H1 (cell line): Measurements from ENCODE around the gene MYH9. TPM values are rescaled to one million over a fixed set of nuclear protein-coding genes. Genes with fewer than 3 reads are reported as not detected.

Experiments used
- CTCF ChIA-PET: fragments of 300-600 bp; sonication (Branson Sonifier 250); formaldehyde crosslinking; loops from one replicate; lab custom pipeline; 2021; ENCODE audit not compliant: partially characterized antibody; lab: Charles Lee
- POLR2A ChIA-PET: fragments of 300-600 bp; sonication (Branson Sonifier 250); formaldehyde crosslinking; loops from one replicate; lab custom pipeline; 2021; ENCODE audit warnings: inconsistent platforms; ENCODE audit not compliant: partially characterized antibody; lab: Charles Lee
- DNase-seq, 2 experiments: peaks; one replicate each; pipeline versions ENCODE4 v3.0.0 to v3.0.0-alpha.2; 2010 to 2022; ENCODE audit warnings: low spot score in 2 of 2, low read depth in 1 of 2, mixed read lengths in 1 of 2
- FAIRE-seq: peaks from 2 replicates; lab custom pipeline; 2011; peaks lifted over from hg19 to GRCh38; lab: Jason Lieb, UNC
- H2AFZ ChIP-seq: 2 replicates; pipeline ENCODE4 v1.8.1; 2012; ENCODE audit warnings: low read length, inconsistent platforms
- H2AK5ac ChIP-seq: 2 replicates; pipeline ENCODE4 v1.6.1; 2013; ENCODE audit warnings: low read depth, low read length
- H2BK120ac ChIP-seq: replicated peaks from 2 replicates; pipeline ENCODE3; 2013; ENCODE audit warnings: low read depth, low read length, inconsistent platforms
- H2BK12ac ChIP-seq: 2 replicates; pipeline ENCODE4 v1.6.1; 2013; ENCODE audit warnings: low read depth, low read length
- H2BK15ac ChIP-seq: 2 replicates; pipeline ENCODE4 v1.6.1; 2013; ENCODE audit warnings: low read length
- H2BK20ac ChIP-seq: 2 replicates; pipeline ENCODE4 v1.6.1; 2013; ENCODE audit warnings: low read length
- H2BK5ac ChIP-seq: 2 replicates; pipeline ENCODE4 v1.6.1; 2013; ENCODE audit warnings: low read depth, low read length
- H3K14ac ChIP-seq: 2 replicates; pipeline ENCODE4 v1.6.1; 2013; ENCODE audit warnings: inconsistent platforms; ENCODE audit not compliant: insufficient read length
- H3K18ac ChIP-seq: 2 replicates; pipeline ENCODE4 v1.6.1; 2013; ENCODE audit warnings: low read length; ENCODE audit errors: extremely low read depth
- H3K23ac ChIP-seq: 2 replicates; pipeline ENCODE4 v1.6.1; 2013; ENCODE audit warnings: inconsistent platforms; ENCODE audit not compliant: insufficient read length
- H3K23me2 ChIP-seq: 2 replicates; pipeline ENCODE4 v1.6.1; 2013; ENCODE audit warnings: low read depth, low read length
- H3K27ac ChIP-seq: 2 replicates; pipeline ENCODE4 v1.6.1; 2011; ENCODE audit warnings: low read depth, low read length, inconsistent platforms
- H3K27me3 ChIP-seq, 4 experiments: replicated peaks in 1 of 4; 1 replicate in 1 of 4; 2 replicates in 3 of 4; pipeline versions ENCODE4 v1.6.1 to v1.8.1; 2011 to 2013; ENCODE audit warnings: low read length in 3 of 4, mild to moderate bottlenecking in 3 of 4, inconsistent platforms in 2 of 4, mixed read lengths in 2 of 4, moderate library complexity in 1 of 4; ENCODE audit not compliant: control insufficient read depth in 3 of 4, insufficient read depth in 3 of 4; ENCODE audit errors: extremely low read depth in 1 of 4
- H3K36me3 ChIP-seq, 4 experiments: 2 replicates each; pipeline versions ENCODE4 v1.6.1 to v1.8.1; 2011 to 2013; ENCODE audit warnings: mild to moderate bottlenecking in 4 of 4, low read length in 3 of 4, moderate library complexity in 2 of 4, control low read depth in 1 of 4, inconsistent platforms in 1 of 4; ENCODE audit not compliant: insufficient read depth in 4 of 4, control insufficient read depth in 2 of 4
- H3K4ac ChIP-seq: replicated peaks from 2 replicates; pipeline ENCODE3; 2013; ENCODE audit warnings: low read length, low read depth, mixed read lengths, inconsistent platforms; ENCODE audit not compliant: insufficient read length
- H3K4me1 ChIP-seq, 4 experiments: replicated peaks in 1 of 4; 1 replicate in 1 of 4; 2 replicates in 3 of 4; pipeline versions ENCODE4 v1.6.1 to v1.8.1; 2011 to 2013; ENCODE audit warnings: low read length in 3 of 4, inconsistent platforms in 2 of 4, mixed read lengths in 1 of 4; ENCODE audit not compliant: insufficient read depth in 4 of 4, control insufficient read depth in 3 of 4
- H3K4me2 ChIP-seq, 2 experiments: 2 replicates each; pipeline versions ENCODE4 v1.6.1 to v1.8.1; 2011 to 2013; ENCODE audit warnings: low read depth in 2 of 2, low read length in 2 of 2, control low read depth in 1 of 2, inconsistent platforms in 1 of 2, mild to moderate bottlenecking in 1 of 2; ENCODE audit not compliant: insufficient read depth in 1 of 2
- H3K4me3 ChIP-seq, 4 experiments: fragments of 200-600, 300-600 bp in 1 of 4; sonication (generic), shearing (Covaris generic), sonication (Bioruptor Twin) in 1 of 4; 2 replicates each; pipeline versions ENCODE4 v1.5.1 to v1.8.1; 2011 to 2016; ENCODE audit warnings: low read length in 4 of 4, low read depth in 3 of 4, control low read depth in 2 of 4, inconsistent platforms in 2 of 4, mild to moderate bottlenecking in 2 of 4, mixed read lengths in 1 of 4, moderate library complexity in 1 of 4; ENCODE audit not compliant: insufficient read depth in 2 of 4; ENCODE audit errors: extremely low read depth in 1 of 4
- H3K56ac ChIP-seq: replicated peaks from 2 replicates; pipeline ENCODE3; 2013; ENCODE audit warnings: low read depth, mild to moderate bottlenecking, mixed read lengths, low read length, inconsistent platforms; ENCODE audit not compliant: insufficient read length
- H3K79me1 ChIP-seq: 2 replicates; pipeline ENCODE4 v1.6.1; 2013; ENCODE audit warnings: low read depth, low read length, control low read depth
- H3K79me2 ChIP-seq, 2 experiments: 2 replicates each; pipeline versions ENCODE4 v1.6.1 to v1.8.1; 2012 to 2013; ENCODE audit warnings: low read length in 2 of 2, mild to moderate bottlenecking in 2 of 2, inconsistent platforms in 1 of 2; ENCODE audit not compliant: insufficient read depth in 2 of 2, control insufficient read depth in 1 of 2
- H3K9ac ChIP-seq, 4 experiments: replicated peaks in 1 of 4; 1 replicate in 1 of 4; 2 replicates in 3 of 4; pipeline versions ENCODE4 v1.6.1 to v1.8.1; 2011 to 2013; ENCODE audit warnings: low read depth in 3 of 4, low read length in 3 of 4, control low read depth in 2 of 4, mild to moderate bottlenecking in 2 of 4, moderate library complexity in 2 of 4, inconsistent platforms in 1 of 4; ENCODE audit errors: extremely low read depth in 1 of 4
- H3K9me3 ChIP-seq, 2 experiments: 2 replicates each; pipeline versions ENCODE4 v1.6.1 to v1.8.1; 2012 to 2013; ENCODE audit warnings: mild to moderate bottlenecking in 2 of 2, moderate library complexity in 2 of 2, control low read depth in 1 of 2, inconsistent platforms in 1 of 2, low read depth in 1 of 2, low read length in 1 of 2, mixed read lengths in 1 of 2; ENCODE audit not compliant: insufficient read depth in 2 of 2
- H4K20me1 ChIP-seq, 2 experiments: replicated peaks in 1 of 2; 2 replicates each; pipeline versions ENCODE3 to v1.8.1; 2011 to 2013; ENCODE audit warnings: inconsistent platforms in 2 of 2, low read length in 2 of 2, mild to moderate bottlenecking in 1 of 2; ENCODE audit not compliant: insufficient read depth in 2 of 2, control insufficient read depth in 1 of 2
- H4K5ac ChIP-seq: 2 replicates; pipeline ENCODE4 v1.6.1; 2013; ENCODE audit warnings: low read length, low read depth, mixed read lengths, inconsistent platforms; ENCODE audit not compliant: insufficient read length
- H4K8ac ChIP-seq: 2 replicates; pipeline ENCODE4 v1.8.0; 2013; ENCODE audit warnings: mild to moderate bottlenecking, moderate library complexity, low read length, inconsistent platforms; ENCODE audit not compliant: insufficient read depth; ENCODE audit errors: extremely low read depth
- H4K91ac ChIP-seq: replicated peaks from 2 replicates; pipeline ENCODE3; 2013; ENCODE audit warnings: low read length, mixed read lengths, inconsistent platforms; ENCODE audit not compliant: insufficient read length
- KDM1A ChIP-seq: fragments of 200-600, 300-600 bp; sonication (generic); IDR thresholded peaks from 2 replicates; pipeline ENCODE4 v1.7.1; 2016; ENCODE audit warnings: mild to moderate bottlenecking, low read length, borderline replicate concordance
- NRF1 ChIP-seq: IDR thresholded peaks from 2 replicates; pipeline ENCODE4 v1.6.1; 2011; ENCODE audit warnings: mild to moderate bottlenecking, low read depth, low read length, improper control_type of control experiment
- WGBS, 2 experiments: shearing (Covaris generic) in 1 of 2; methylation state at CpG; one replicate each; pipeline versions ENCODE4 v1.1.6 to v1.1.7; 2013 to 2015; ENCODE audit warnings: low lambda C conversion rate in 2 of 2, mixed read lengths in 2 of 2, inconsistent platforms in 1 of 2, low coverage in 1 of 2, missing lambda C conversion rate in 1 of 2; ENCODE audit not compliant: insufficient replicate concordance in 2 of 2, insufficient coverage in 1 of 2, insufficient read length in 1 of 2; ENCODE audit errors: extremely low coverage in 1 of 2, missing lambda C conversion rate in 1 of 2; 5-methylcytosine and 5-hydroxymethylcytosine counted together
- polyA plus RNA-seq, 7 experiments: library from polyadenylated mRNA; depleted of rRNA in 3 of 7; stranded (reverse) in 5 of 7; unstranded in 2 of 7; fragments of >200 nt in 5 of 7; fragments of 200-250 nt in 2 of 7; gene quantifications; 1 replicate in 5 of 7; 2 replicates in 1 of 7; 4 replicates in 1 of 7; pipeline versions ENCODE4 v1.2.1 to v1.2.3, GENCODE V29; 2011 to 2013; ENCODE audit warnings: missing spikeins in 2 of 7, mixed read lengths in 2 of 7
- total RNA-seq: library from RNA; stranded (reverse); fragmentation: NEBNext Ultra II Directional; extraction: Animal tissue kit (Norgen Biotek cat#: 25700); gene quantifications from 2 replicates; pipeline ENCODE4 v1.2.1, GENCODE V29; 2021

The MYH9 gene
- total and polyA plus RNA-seq, 2 of the 8 experiments (the other 6 are each of a cell fraction or from before 2014, with no cell fraction given), result 24.9 to 322 TPM

GRCh38 chr22:36431977-36432376 lies 44.2 kb upstream of the MYH9 start:
- Histone ChIP-seq H3K4me1 (peaks cover 4 to 36% (median 18%) of the 10 kb centered on the region in 4 experiments), H2BK15ac (0 out of 2 replicates have a peak overlapping the region, but pooled peaks have one; percentile 61), H3K36me3 (no peaks in the 10 kb centered on the region), H4K5ac (no peak overlapping the region), H3K14ac (no peak overlapping the region), H3K9ac (no peak overlapping the region), H2BK12ac (no peak overlapping the region), H3K79me2 (no peaks in the 10 kb centered on the region), H4K91ac (no peak overlapping the region), H2BK20ac (no peak overlapping the region), H2BK5ac (no peak overlapping the region), H3K56ac (no peak overlapping the region), H3K4me2 (no peak overlapping the region), H3K23me2 (no peaks in the 10 kb centered on the region), H3K79me1 (no peaks in the 10 kb centered on the region), H2AK5ac (0 out of 2 replicates have a peak overlapping the region, but pooled peaks have one; percentile 53), H3K27ac (no peak overlapping the region), H3K9me3 (no peaks in the 10 kb centered on the region), H2BK120ac (no peak overlapping the region), H3K23ac (no peak overlapping the region), H4K20me1 (no peaks in the 10 kb centered on the region), H3K4me3 (no peak overlapping the region), H2AFZ (no peak overlapping the region), H3K4ac (no peak overlapping the region), H4K8ac (no peak overlapping the region), H3K18ac (no peak overlapping the region), H3K27me3 (no peaks in the 10 kb centered on the region)
- ChIA-PET CTCF (interaction anchor here (0.6 to 1.6 kb wide), 8 partner anchors 8 to 54 kb away, joined by 3 to 5 read pairs (median 4); no protein-coding TSS in a partner anchor), POLR2A (interaction anchor here (0.7 to 1.9 kb wide), 6 partner anchors 11 to 102 kb away, joined by 3 to 8 read pairs (median 5); no protein-coding TSS in a partner anchor)
- no peak for DNase-seq
- TF ChIP-seq NRF1, result no peak
- TF ChIP-seq KDM1A, result peak; percentile 57; the same call in 1 of the 2 replicates
- 86% methylated on average over 9 of the region's 9 CpGs; no CpG with 5 or more reads in 1 of the 2 experiments for WGBS, 2 experiments
- FAIRE-seq, result no peak
